A549 (cell line): ENCODE results near the gene ASIP.

Experiments
- CBX8 ChIP-seq: fragments of 200-600 bp; sonication (generic); IDR thresholded peaks from 2 replicates; pipeline ENCODE4 v1.6.1; 2016
- CHD2 ChIP-seq: fragments of 150-350 bp; IDR thresholded peaks from 2 replicates; pipeline ENCODE4 v1.6.1; 2014; ENCODE audit warnings: low read length; ENCODE audit not compliant: partially characterized antibody
- CTCF ChIP-seq: fragments of >200 bp; sonication (Bioruptor Twin); formaldehyde crosslinking; IDR thresholded peaks from 3 replicates; pipeline ENCODE4 v1.5.1; 2016
- EP300 ChIP-seq, 2 experiments: fragments of >200 bp; sonication (Bioruptor Twin); formaldehyde crosslinking; IDR thresholded peaks; 2 replicates in 1 of 2; 3 replicates in 1 of 2; pipeline ENCODE4 v1.6.1; 2016 to 2017
- POLR2A ChIP-seq: IDR thresholded peaks from 2 replicates; pipeline ENCODE4 v1.6.1; 2012; ENCODE audit warnings: mild to moderate bottlenecking, low read length
- RAD21 ChIP-seq, 2 experiments: fragments of >200 bp in 1 of 2; sonication (Bioruptor Twin) in 1 of 2; formaldehyde crosslinking in 1 of 2; IDR thresholded peaks in 1 of 2; conservative IDR thresholded peaks in 1 of 2; 2 replicates in 1 of 2; 3 replicates in 1 of 2; pipeline ENCODE4 v1.6.1; 2012 to 2018; ENCODE audit warnings: inconsistent platforms in 1 of 2

GRCh38 chr20:34201531-34201930, 39.7 kb upstream of the ASIP start:
- TF ChIP-seq CHD2 (no peak), RAD21 (conservative IDR thresholded peaks at IDR 0.05 in 1 of 2, IDR thresholded peaks at IDR 0.05 in 1 of 2) (no peak), CTCF (no peak), POLR2A (no peak), EP300 (IDR thresholded peaks at IDR 0.05) (no peak), CBX8 (no peak)
